ENCODE data around the gene DNAJB1. TPM values are rescaled to one million over a fixed set of nuclear protein-coding genes. Genes with fewer than 3 reads are reported as not detected.

The DNAJB1 gene
- total and polyA plus RNA-seq, 10 of the 15 experiments (the other 5 are each of a cell fraction or from before 2014, with no cell fraction given): 4.8 to 65.8 (median 34.9) TPM

GRCh38 chr19:14528419-14529253 is 10.4 kb upstream of the DNAJB1 start (continued):
- TF ChIP-seq RAD51 (IDR thresholded peaks at IDR 0.05) (peak; percentile 45; the same call in 1 of the 2 replicates), PAX8 (IDR thresholded peaks at IDR 0.05) (no peak), ZBED1 (IDR thresholded peaks at IDR 0.05; ENCODE audit: borderline replicate concordance) (no peak), MTA2 (IDR thresholded peaks at IDR 0.05; ENCODE audit: low read depth) (0 out of 2 replicates have a peak, but pooled peaks have one; percentile 22), SPI1 (IDR thresholded peaks at IDR 0.05; ENCODE audit: borderline replicate concordance, insufficient read depth, low read depth, low read length) (no peak), MTA3 (IDR thresholded peaks at IDR 0.05; ENCODE audit: borderline replicate concordance, low read length) (no peak), SKIL (IDR thresholded peaks at IDR 0.05; ENCODE audit: low read depth, poor library complexity, severe bottlenecking) (peak; percentile 33), RBBP5 (conservative IDR thresholded peaks at IDR 0.05) (no peak), RAD21 (IDR thresholded peaks at IDR 0.05; ENCODE audit: insufficient read depth, low read depth, low read length) (no peak), ZNF207 (IDR thresholded peaks at IDR 0.05; ENCODE audit: borderline replicate concordance) (no peak), IRF4 (IDR thresholded peaks at IDR 0.05; ENCODE audit: low read depth, low read length) (no peak), RUNX3 (IDR thresholded peaks at IDR 0.05; ENCODE audit: low read length) (no peak), POLR2AphosphoS2 (IDR thresholded peaks at IDR 0.05; ENCODE audit: low read depth, low read length) (no peak), ATF7 (IDR thresholded peaks at IDR 0.05; ENCODE audit: low read depth) (peak; percentile 23; the same call in 1 of the 2 replicates), PML (IDR thresholded peaks at IDR 0.05; ENCODE audit: low read length) (peak; percentile 1; the same call in 1 of the 2 replicates)
